Karpas-422 (cell line): ENCODE measurements around the gene TFEB. TPM values are rescaled to one million over a fixed set of nuclear protein-coding genes. Genes with fewer than 3 reads are reported as not detected.

Experiments used
- DNase-seq: peaks from one replicate; pipeline ENCODE4 v3.0.0-alpha.2; 2015
- H2AFZ ChIP-seq: fragments of 200-600 bp; sonication (generic); 2 replicates; pipeline ENCODE4 v1.6.1; 2014; ENCODE audit warnings: antibody characterized with exemption, low read length, mixed read lengths
- H3K27ac ChIP-seq: fragments of 200-600 bp; sonication (generic); 2 replicates; pipeline ENCODE4 v1.5.1; 2014; ENCODE audit warnings: mild to moderate bottlenecking, low read length, moderate library complexity
- H3K27me3 ChIP-seq: fragments of 200-600 bp; sonication (generic); 2 replicates; pipeline ENCODE4 v1.6.1; 2014; ENCODE audit warnings: low read length, mixed read lengths
- H3K36me3 ChIP-seq: fragments of 200-600 bp; sonication (generic); 2 replicates; pipeline ENCODE4 v1.6.1; 2014; ENCODE audit warnings: low read length, mixed read lengths; ENCODE audit not compliant: insufficient read depth
- H3K4me1 ChIP-seq: fragments of 200-600 bp; sonication (generic); 2 replicates; pipeline ENCODE4 v1.6.1; 2014; ENCODE audit warnings: mild to moderate bottlenecking, low read length, mixed read lengths
- H3K4me2 ChIP-seq: fragments of 200-600 bp; sonication (generic); 2 replicates; pipeline ENCODE4 v1.6.1; 2014; ENCODE audit warnings: low read length, low read depth, mild to moderate bottlenecking; ENCODE audit not compliant: poor library complexity, severe bottlenecking
- H3K4me3 ChIP-seq: fragments of 200-600 bp; sonication (generic); 2 replicates; pipeline ENCODE4 v1.5.1; 2014; ENCODE audit warnings: mild to moderate bottlenecking, antibody characterized with exemption, low read length, mixed read lengths
- H3K79me2 ChIP-seq: fragments of 200-600 bp; sonication (generic); 2 replicates; pipeline ENCODE4 v1.6.1; 2014; ENCODE audit warnings: mild to moderate bottlenecking, low read length, mixed read lengths
- H3K9ac ChIP-seq: fragments of 200-600 bp; sonication (generic); 2 replicates; pipeline ENCODE4 v1.6.0; 2014; ENCODE audit warnings: low read length
- H3K9me2 ChIP-seq: fragments of 200-600 bp; sonication (generic), shearing (Covaris generic); replicated peaks from 2 replicates; pipeline ENCODE4 v1.6.0; 2014; ENCODE audit warnings: mild to moderate bottlenecking, low read length, moderate library complexity; ENCODE audit not compliant: insufficient read depth
- H3K9me3 ChIP-seq: fragments of 300-700, 200-600 bp; sonication (generic); 2 replicates; pipeline ENCODE4 v1.6.1; 2014; ENCODE audit warnings: low read length, mixed read lengths
- H4K20me1 ChIP-seq: fragments of 200-600 bp; sonication (generic); 2 replicates; pipeline ENCODE4 v1.6.1; 2014; ENCODE audit warnings: mild to moderate bottlenecking, antibody characterized with exemption, low read length, low read depth; ENCODE audit not compliant: insufficient read depth
- total RNA-seq: library from RNA; depleted of rRNA; stranded (reverse); fragments of >200 nt; shearing (Covaris generic); gene quantifications from 2 replicates; pipeline ENCODE4 v1.2.3, GENCODE V29; 2014; ENCODE audit warnings: low replicate concordance

Gene TFEB
- total RNA-seq, 1 experiment from 2014 or later: 72.3 TPM

- H4K20me1 ChIP-seq: no peaks in the 10 kb centered on the region
- H3K4me3 ChIP-seq: no peak overlapping the region
- H2AFZ ChIP-seq: no peak overlapping the region
- H3K27ac ChIP-seq: no peak overlapping the region
- peaks cover 26% of the 10 kb centered on the region for H3K4me1 ChIP-seq
- peaks cover 16% of the 10 kb centered on the region for H3K79me2 ChIP-seq
- H3K9me2 ChIP-seq: no peaks in the 10 kb centered on the region
- H3K27me3 ChIP-seq: no peaks in the 10 kb centered on the region
- H3K36me3 ChIP-seq: no peaks in the 10 kb centered on the region
- no peak for DNase-seq
- no peaks in the 10 kb centered on the region for H3K9me3 ChIP-seq
- no peak overlapping the region for H3K9ac ChIP-seq
- no peak overlapping the region for H3K4me2 ChIP-seq
Measured at GRCh38 chr6:41736800-41737555, 1.6 kb upstream of the TFEB start.

DNA sequence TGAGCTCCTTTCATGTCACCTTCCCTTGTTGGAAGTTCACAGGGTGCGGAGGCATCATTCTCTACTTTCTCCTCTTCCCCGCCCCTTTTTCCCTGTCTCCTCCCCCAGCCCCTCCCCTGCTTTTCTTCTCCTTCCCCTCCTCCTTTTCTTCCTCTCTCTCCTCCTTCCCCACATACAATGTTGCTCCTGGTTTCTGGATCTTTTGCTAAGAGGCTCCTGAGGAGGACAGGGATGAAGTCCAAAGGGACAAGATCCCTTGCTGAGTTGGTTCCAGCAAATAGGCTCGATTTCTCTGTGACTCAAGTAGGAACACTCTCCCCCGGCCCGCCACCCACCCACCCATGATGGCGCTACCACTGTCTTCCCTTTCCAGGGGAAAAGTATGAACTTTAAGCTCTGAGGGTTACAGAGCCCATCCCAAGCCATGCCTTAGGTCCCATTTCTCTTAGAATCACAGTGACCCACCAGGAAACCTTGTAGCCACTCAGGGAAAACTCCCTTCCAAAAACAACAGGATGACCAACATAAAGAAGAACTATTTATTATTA, 852 bp upstream of the TFEB start:
- H3K4me3 ChIP-seq: 0 out of 2 replicates have a peak overlapping the region, but pooled peaks have one; percentile 15

DNA sequence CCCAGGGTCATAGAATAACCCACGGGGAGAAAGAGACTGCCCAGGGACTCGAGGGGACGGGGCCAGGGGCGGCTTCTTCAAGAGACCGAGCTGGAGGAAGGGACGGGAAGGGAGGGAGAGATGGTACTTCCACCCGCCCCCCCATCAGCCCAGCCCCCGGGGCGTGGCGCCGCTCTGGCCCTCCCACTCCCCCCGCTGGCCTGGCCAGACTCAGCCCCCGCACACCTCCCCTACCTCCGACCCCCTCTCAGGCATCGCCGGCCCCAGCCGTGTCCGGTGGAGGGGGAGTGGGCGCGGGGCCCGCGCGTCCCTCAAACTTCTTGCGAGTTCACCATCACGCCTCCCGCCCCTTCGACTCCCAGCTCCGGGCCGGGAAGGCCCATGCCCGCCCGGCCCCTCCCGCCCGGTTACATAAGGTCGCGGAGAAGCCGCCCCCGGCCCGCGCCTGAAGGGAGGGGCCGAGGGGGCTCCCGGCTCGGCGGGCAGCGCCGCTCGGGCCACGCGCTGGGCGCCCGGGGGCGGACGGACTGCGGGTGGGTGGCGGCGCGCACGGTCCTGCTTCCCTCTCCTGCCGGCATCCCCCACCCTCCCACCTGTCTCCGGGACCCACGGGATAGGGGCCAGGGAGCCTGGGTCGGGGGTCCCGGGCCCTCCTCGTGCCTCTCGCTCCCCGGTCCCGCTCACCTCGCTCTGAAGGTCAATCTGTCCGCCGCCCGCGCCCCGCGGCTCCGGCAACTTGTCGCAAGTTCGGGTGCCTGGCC, 562 bp downstream of the TFEB start:
- Histone ChIP-seq H4K20me1 (no peaks in the 10 kb centered on the region), H3K9me2 (no peaks in the 10 kb centered on the region), H3K4me3 (peak overlapping the region; percentile 73), H3K4me2 (peak overlapping the region; percentile 76), H3K27ac (peak overlapping the region; percentile 99), H3K79me2 (peaks cover 37% of the 10 kb centered on the region), H3K9me3 (no peaks in the 10 kb centered on the region), H3K9ac (peak overlapping the region; percentile 89), H3K36me3 (no peaks in the 10 kb centered on the region), H2AFZ (no peak overlapping the region), H3K27me3 (no peaks in the 10 kb centered on the region), H3K4me1 (peaks cover 48% of the 10 kb centered on the region)
- DNase-seq: peak; percentile 96

More for the DNA sequence above, 852 bp upstream of the TFEB start:
- Histone ChIP-seq H3K27ac (no peak overlapping the region), H3K4me2 (peak overlapping the region; percentile 53), H3K9me3 (no peaks in the 10 kb centered on the region), H3K27me3 (no peaks in the 10 kb centered on the region), H3K36me3 (no peaks in the 10 kb centered on the region), H3K4me1 (peaks cover 33% of the 10 kb centered on the region), H4K20me1 (no peaks in the 10 kb centered on the region), H3K9ac (no peak overlapping the region), H3K79me2 (peaks cover 23% of the 10 kb centered on the region), H2AFZ (no peak overlapping the region), H3K9me2 (no peaks in the 10 kb centered on the region)
- no peak for DNase-seq

GRCh38 chr6:41733707-41734665, 1.4 kb downstream of the TFEB start:
- H3K4me2 ChIP-seq: peak overlapping the region; percentile 76
- H4K20me1 ChIP-seq: no peaks in the 10 kb centered on the region
- no peaks in the 10 kb centered on the region for H3K9me2 ChIP-seq
- peak; percentile 97 for DNase-seq
- peak overlapping the region; percentile 73 for H3K4me3 ChIP-seq
- H3K79me2 ChIP-seq: peaks cover 45% of the 10 kb centered on the region
- peaks cover 56% of the 10 kb centered on the region for H3K4me1 ChIP-seq
- no peaks in the 10 kb centered on the region for H3K36me3 ChIP-seq
- no peaks in the 10 kb centered on the region for H3K9me3 ChIP-seq
- no peaks in the 10 kb centered on the region for H3K27me3 ChIP-seq
- H3K9ac ChIP-seq: peak overlapping the region; percentile 89
- H2AFZ ChIP-seq: no peak overlapping the region
- peak overlapping the region; percentile 99 for H3K27ac ChIP-seq

- no peaks in the 10 kb centered on the region for H3K27me3 ChIP-seq
- H3K4me3 ChIP-seq: peak overlapping the region; percentile 73
- peak overlapping the region; percentile 76 for H3K4me2 ChIP-seq
- no peaks in the 10 kb centered on the region for H3K9me2 ChIP-seq
- H3K27ac ChIP-seq: peak overlapping the region; percentile 99
- H2AFZ ChIP-seq: no peak overlapping the region
- peak; percentile 74 for DNase-seq
- H3K4me1 ChIP-seq: peaks cover 63% of the 10 kb centered on the region
- H4K20me1 ChIP-seq: no peaks in the 10 kb centered on the region
- no peaks in the 10 kb centered on the region for H3K36me3 ChIP-seq
- H3K9me3 ChIP-seq: no peaks in the 10 kb centered on the region
- peak overlapping the region; percentile 89 for H3K9ac ChIP-seq
- peaks cover 52% of the 10 kb centered on the region for H3K79me2 ChIP-seq
Measured at GRCh38 chr6:41733360-41733706, 2.1 kb downstream of the TFEB start.

DNA sequence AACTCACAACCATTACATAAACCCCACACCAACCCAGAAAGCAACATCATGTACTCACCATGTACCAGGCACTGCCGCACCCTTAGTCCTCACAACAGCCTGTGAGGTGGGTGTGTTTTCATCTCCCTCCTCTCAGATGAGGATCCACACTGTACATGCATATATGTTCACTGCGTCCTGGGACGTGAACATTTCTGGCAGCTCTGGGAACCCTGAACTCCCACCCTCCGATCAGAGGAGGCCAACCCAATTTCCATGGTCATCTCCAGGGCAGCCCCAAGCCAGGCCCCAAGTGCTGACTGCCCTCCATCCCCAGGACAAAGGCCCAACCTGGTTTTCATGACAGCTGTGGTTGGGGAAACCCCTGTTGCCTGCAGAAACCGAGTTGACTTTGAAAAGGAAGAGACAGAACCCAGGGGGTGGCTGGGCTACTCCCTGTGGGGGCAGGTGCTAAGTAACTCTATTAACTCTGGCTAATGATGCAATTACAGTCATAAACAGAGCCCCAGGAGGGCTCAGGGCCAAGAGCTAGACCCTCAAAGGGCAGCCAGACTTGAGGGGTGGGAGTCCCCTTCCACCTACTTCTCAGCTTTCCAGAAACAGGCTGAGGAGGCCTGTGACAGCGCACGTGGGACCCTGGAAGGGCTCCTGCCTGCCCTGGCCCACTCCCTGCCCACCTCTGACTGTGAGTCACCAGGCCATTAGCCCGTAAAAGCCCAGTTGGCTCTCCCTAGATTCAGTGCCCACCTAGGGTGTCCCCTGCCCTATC, 2.6 kb downstream of the TFEB start:
- peak overlapping the region; percentile 89 for H3K9ac ChIP-seq

GRCh38 chr6:41732149-41732548, 3.3 kb downstream of the TFEB start:
- no peaks in the 10 kb centered on the region for H4K20me1 ChIP-seq
- DNase-seq: no peak
- no peak overlapping the region for H2AFZ ChIP-seq
- no peaks in the 10 kb centered on the region for H3K9me3 ChIP-seq
- no peaks in the 10 kb centered on the region for H3K27me3 ChIP-seq
- peak overlapping the region; percentile 89 for H3K9ac ChIP-seq
- H3K4me1 ChIP-seq: peaks cover 73% of the 10 kb centered on the region
- H3K36me3 ChIP-seq: no peaks in the 10 kb centered on the region
- H3K27ac ChIP-seq: peak overlapping the region; percentile 99
- peak overlapping the region; percentile 76 for H3K4me2 ChIP-seq
- peak overlapping the region; percentile 73 for H3K4me3 ChIP-seq
- no peaks in the 10 kb centered on the region for H3K9me2 ChIP-seq
- peaks cover 64% of the 10 kb centered on the region for H3K79me2 ChIP-seq

More for the DNA sequence above, 2.6 kb downstream of the TFEB start:
- Histone ChIP-seq H3K4me1 (peaks cover 68% of the 10 kb centered on the region), H4K20me1 (no peaks in the 10 kb centered on the region), H3K36me3 (no peaks in the 10 kb centered on the region), H3K79me2 (peaks cover 58% of the 10 kb centered on the region), H3K4me2 (peak overlapping the region; percentile 76), H2AFZ (no peak overlapping the region), H3K4me3 (peak overlapping the region; percentile 73), H3K27me3 (no peaks in the 10 kb centered on the region), H3K9me2 (no peaks in the 10 kb centered on the region), H3K27ac (peak overlapping the region; percentile 99), H3K9me3 (no peaks in the 10 kb centered on the region)
- DNase-seq: peak; percentile 85
